GM19397 (cell line): ENCODE measurements around the gene CHMP6.

ENCODE experiments used
- ATAC-seq: cut with Tn5 transposase; IDR thresholded peaks from one replicate; pipeline ENCODE4 v1.9.1; 2021; ENCODE audit warnings: mild to moderate bottlenecking, moderate library complexity; ENCODE audit not compliant: unreplicated experiment

Gene CHMP6

GRCh38 chr17:80970762-80971703 lies 20.6 kb upstream of the CHMP6 start:
- no peak for ATAC-seq

DNA sequence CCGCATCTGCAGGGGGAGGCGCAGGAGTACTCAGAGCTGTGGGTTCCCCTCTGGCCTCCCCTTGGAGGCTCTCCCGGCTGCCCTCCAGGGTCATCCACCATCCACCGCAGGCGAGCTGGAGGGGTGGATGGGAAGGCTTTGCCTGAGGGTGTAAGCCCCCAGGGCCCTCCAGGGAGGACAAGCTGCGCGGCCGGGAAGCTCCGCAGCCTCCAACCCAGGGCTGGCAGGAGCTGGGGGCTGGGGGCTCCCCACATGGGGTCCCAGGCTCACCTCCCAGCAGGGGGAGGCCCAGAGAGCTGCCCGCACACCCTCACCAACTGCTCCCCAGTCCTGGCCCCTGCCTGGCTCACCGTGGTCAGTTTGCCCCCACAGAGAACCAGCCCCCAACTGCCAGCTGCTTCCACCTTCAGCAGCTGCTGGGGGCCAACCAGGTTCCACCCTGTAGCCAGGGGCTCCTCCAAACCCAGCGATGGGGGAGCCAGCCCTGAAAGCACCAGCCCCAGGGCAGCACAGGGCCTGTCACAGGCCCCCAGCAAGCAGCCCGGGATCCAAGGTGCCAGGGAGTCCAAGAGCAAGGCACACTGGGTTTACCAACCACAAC lies 19.8 kb upstream of the CHMP6 start:
- no peak for ATAC-seq

GRCh38 chr17:80976701-80977100 lies 14.9 kb upstream of the CHMP6 start:
- no peak for ATAC-seq

DNA sequence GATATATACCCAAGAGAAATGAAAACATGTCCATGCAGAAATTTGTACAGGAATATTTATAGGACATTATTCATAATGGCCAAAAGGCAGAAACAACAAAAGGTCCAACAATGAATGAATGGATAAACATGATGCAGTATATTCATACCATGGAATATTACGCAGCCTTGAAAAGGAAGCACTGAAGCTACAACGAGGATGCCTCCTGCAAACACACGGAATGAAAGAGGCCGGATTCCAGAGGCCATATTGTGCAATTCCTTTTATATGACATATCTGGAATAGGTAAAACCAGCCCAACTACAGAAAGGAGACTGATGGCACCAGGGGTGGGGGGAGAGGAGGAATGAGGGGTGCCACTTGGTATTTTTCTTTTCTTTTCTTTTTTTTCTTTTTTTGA lies 14.5 kb upstream of the CHMP6 start:
- ATAC-seq = no peak

DNA sequence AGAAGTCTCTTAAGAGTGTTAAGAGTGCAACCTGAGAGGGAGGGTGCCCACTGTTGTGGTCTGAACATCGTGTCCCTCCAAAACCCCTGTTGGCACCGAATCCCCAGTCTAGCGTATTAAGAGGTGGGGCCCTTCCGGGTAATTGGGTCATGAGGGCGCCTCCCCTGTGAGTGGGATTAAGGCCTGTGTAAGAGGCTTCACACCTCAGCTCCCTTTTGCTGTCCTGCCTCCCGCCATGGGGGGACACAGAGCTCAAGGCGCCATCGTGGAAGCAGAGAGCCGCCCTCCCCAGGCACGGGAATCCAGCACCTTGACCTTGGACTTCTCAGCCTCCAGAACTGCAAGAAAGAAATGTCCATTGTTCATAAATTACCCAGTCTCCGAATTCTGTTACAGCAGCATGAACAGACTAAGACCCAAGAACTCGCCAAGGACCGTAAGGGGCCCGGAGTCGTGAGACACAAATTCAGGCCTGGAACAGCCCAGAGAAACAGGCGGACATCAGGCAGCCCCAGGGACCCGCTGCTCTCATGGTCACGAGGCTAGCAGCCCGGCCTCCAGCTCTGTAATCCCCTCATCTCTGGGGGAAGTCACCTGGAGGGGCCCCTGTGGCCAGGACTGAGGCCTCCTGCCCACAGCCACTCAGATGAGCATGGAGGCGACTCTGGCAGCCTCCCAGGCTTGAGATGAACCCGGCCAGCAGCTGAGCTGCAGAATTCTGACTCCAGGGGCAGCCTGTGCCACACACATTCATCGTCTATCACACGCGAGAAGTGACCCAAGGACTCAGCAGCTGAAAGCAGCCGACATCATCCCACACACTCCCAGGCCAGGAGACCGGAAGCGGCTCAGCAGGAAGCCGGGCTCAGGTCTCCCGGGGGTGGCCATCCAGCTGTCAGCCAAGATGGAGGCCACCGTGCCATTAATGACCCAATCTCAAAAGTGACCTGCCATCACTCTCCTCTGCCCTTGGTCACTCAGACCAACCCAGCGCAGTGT lies 12.8 kb upstream of the CHMP6 start:
- no peak for ATAC-seq

- no peak for ATAC-seq
Observed at GRCh38 chr17:80979547-80980378, 11.9 kb upstream of the CHMP6 start.

DNA sequence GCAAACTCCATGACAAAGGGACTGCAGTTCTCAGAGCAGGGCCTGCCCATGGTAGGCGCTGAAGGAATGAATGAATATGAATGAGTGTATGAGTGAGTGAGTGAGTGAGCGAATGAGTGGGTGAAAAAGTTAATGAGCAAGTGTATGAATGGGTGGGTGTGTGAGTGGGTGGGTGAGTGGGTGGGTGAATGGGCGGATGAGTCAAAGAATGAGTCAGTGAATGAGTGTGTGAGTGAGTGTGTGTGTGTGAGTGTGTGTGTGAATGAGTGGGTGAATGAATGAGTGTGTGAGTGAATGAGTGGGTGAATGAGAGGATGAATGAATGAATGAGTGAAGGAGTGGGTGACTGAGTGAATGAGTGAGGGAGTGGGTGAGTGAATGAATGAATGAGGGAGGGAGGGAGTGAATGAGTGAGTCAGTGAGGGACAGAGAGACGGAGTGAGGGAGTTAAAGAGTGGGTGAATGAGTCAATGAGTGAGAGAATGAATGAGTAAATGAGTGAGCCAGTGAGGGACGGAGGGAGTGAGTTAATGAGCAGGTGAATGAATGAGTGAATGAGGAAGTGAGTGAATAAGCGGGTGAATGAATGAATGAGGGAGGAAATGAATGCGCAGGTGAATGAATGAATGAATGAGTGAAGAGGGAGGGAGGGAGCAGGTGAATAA lies 11.1 kb upstream of the CHMP6 start:
- ATAC-seq = no peak

- no peak for ATAC-seq
Observed at GRCh38 chr17:80981062-80981902, 10.4 kb upstream of the CHMP6 start.

DNA sequence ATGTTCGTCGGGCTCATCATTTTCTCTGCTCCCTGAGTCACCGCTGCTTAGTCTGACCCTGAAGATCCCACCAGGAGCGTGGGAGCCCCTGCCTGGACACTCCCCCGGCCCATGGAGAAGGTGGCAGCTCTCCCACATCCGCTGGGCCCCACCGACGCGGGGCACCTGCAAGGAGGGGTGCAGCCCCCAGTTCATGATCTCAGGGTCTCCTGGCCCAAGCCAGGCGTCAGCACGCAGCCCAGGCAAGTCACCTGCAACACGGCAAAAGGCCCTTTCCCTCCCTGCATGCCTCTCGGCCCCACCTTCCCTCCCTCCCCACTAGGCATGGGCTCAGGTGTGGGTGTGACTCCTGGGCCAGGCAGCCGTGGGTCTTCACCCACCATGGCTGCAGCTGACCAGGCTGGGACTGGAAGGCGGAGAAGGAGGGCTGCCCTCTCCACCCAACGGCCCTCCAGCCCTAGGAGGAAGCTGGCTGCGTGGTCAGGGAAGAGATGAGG lies 9.7 kb upstream of the CHMP6 start:
- no peak for ATAC-seq

DNA sequence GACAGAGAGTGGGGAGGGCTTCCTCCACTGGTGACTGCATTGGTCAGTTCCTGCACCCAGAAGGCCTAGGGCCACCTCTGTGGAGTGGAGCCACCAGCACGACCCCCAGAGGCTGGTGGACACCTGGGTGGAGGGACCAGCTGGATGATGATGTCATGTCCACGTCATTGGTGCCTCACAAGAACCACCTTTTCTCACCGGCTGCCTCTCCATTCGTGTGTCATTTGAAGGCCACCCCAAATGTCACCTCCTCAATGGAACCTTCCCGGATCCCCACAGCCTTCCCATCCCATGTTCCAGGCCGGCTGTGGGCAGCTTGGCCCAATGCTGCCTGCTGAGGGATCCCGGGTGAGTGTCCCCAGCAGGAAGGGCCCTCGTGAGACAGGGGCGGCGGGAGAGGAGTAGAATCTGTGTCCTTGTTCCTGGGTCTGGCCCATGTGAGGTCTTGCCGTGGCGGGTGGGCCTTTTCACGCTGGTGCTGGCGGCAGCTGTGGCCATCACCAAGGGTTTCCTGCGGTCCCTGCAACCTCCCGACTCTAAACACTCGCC lies 9.1 kb upstream of the CHMP6 start:
- no peak for ATAC-seq

GRCh38 chr17:80983545-80983944 lies 8.1 kb upstream of the CHMP6 start:
- no peak for ATAC-seq

DNA sequence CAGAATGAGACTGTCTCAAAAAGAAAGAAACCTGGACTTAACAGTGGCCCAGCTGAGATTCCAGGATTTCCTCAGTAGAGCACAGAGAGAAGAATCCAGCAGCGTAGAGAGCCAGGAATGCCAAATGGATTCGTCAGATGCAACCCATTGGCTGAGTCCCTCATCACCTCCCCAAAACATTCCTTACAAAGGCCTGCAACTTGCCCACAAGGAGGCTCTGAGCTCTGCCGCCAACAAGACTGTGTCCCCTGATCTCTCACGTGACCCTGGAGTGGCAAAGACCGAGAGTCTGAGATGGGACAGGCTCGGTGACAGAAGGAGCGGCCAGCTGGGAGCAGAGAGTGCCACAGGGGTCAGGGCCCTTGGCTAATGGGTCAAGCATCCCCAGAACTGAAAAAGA lies 6.9 kb upstream of the CHMP6 start:
- ATAC-seq = no peak

DNA sequence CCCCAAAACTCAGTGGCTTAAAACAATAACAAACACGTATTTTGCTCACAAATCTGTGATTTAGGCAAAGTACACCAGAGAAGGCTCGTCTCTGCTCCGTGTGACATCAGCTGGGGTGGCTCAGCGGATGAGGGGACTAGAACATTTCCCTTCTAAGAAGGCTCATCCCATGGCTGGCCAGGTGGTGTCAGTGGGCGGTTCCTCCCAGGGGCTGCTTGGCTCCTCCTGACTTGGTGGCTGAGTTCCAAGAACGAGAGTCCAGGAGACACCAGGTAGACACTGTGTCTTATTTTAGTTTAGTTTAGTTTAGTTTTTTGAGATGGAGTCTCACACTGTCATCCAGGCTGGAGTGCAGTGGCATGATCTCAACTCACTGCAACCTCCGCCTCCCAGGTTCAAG lies 5.6 kb upstream of the CHMP6 start:
- ATAC-seq = no peak

- no peak for ATAC-seq
Observed at GRCh38 chr17:80986816-80987475, 4.7 kb upstream of the CHMP6 start.

DNA sequence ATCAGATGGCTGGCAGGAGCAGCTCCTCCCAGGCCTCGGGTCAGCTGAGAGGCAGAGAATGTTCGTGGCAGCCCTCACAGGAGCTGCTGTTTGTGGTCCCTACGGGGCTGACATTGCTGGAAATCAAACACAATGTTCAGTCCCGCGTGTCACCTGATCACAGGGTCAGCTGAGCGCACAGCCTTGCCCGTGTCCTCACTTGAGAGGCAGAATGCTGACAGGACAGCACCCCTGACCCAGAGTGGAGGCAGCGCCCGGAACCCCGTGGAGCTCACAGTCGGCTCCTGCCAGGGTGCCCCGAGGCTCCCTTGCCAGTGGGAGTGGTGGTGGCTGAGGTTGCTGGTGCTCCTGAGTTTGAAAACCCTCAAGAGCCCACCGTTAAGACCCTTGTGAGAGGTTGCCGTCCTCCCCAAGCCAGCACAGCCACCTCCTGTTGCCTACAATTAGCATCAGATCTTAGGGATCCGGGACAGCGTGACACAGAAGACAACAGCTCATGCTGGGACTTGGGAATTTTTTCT lies 3.6 kb upstream of the CHMP6 start:
- no peak for ATAC-seq

GRCh38 chr17:80989586-80989913 lies 2.1 kb upstream of the CHMP6 start:
- no peak for ATAC-seq

DNA sequence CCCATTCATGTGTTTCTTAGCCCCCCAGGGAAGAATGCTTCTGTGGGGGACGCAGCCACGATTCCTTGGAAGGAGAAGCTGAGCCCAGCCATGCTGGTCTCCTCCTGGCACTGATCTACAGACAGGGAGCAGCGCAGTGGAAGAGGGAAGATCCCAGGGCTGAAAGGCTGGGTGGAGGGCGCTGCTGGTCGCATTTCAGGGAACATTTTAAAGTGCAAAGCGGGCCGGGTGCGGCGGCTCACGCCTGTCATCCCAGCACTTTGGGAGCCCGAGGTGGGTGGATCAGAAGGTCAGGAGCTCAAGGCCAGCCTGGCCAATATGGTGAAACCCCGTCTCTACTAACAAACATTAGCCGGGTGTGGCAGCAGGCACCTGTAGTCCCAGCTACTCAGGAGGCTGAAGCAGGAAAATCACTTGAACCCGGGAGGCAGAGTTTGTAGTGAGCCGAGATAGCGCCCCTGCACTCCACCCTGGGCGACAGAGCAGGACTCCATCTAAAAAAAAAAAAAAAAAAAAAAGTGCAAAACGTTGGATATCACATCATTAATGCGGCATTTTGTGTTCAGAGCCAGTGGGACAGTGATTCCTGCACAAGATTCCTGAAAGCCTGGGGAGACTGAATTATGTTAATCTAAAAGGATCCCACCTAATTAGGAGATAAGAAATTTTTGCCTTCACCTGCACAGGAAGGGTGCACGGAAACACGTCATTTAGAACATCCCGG lies 558 bp upstream of the CHMP6 start:
- no peak for ATAC-seq
